Measurements from ENCODE around the gene TAS2R8.

Gene TAS2R8, protein sequence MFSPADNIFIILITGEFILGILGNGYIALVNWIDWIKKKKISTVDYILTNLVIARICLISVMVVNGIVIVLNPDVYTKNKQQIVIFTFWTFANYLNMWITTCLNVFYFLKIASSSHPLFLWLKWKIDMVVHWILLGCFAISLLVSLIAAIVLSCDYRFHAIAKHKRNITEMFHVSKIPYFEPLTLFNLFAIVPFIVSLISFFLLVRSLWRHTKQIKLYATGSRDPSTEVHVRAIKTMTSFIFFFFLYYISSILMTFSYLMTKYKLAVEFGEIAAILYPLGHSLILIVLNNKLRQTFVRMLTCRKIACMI

GRCh38 chr12:10807186-10807585 lies at the start of gene TAS2R8:
Gene TAS2R8 (minus strand): TSS chr12:10807286. CDS start chr12:10806980, 306 bp downstream.
- Histone ChIP-seq H3K9me3 (ENCODE audit: control insufficient read depth, insufficient read depth, low read depth, low read length) (no peaks in the 10 kb centered on the region), H3K9ac (ENCODE audit: low read length) (no peak within 1 kb of the TSS), H3K4me3 (ENCODE audit: low read depth, low read length) (no peak within 1 kb of the TSS), H3K27me3 (ENCODE audit: control insufficient read depth, insufficient read depth, low read length) (no peaks in the 10 kb centered on the region), H3K4me1 (ENCODE audit: control insufficient read depth, insufficient read depth, low read length) (peaks cover 14% of the 10 kb centered on the region), H3K27ac (ENCODE audit: low read depth, low read length) (no peak within 1 kb of the TSS), H3K36me3 (ENCODE audit: control insufficient read depth, insufficient read depth, low read length) (no peaks in the 10 kb centered on the region)

DNA sequence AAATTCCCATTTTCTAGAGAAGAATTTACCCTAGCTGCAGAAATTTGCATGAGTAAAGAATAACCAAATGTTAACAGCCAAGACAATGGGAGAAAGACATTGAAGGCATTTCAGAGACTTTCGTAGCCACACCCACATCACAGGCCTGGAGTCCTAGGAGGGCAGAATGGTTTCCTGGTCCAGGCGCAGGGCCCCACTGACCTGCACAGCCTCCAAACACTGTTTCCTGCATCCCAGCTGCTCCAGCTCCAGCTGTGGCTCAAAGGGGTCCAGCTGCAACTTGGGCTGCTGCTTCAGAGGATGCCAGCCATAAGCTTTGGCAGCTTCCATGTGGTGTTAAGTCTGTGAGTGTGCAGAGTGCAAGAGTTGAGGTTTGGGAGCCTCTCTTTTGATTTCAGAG lies 48.7 kb upstream of the TAS2R8 start:
- H3K27me3 ChIP-seq (ENCODE audit: control insufficient read depth, insufficient read depth, low read length): no peaks in the 10 kb centered on the region

DNA sequence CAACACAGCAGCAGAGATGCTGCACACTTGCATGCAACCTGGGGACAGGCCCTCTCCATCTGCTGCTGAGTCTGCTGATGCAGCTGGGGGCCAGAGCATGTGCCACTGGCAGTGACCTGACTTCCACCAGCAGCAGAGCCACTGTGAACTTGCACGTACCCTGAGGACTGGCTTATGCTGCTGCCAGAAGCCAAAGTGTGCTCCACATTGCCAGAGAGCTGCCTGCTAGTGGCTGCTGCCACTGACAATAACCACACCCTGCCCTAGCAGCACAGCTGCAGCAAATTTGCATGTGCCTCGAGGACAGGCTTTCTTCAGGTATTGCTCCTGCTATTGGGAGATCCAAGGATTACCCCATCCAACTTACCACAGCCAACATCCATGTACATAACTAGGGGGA lies 46.7 kb upstream of the TAS2R8 start:
- Histone ChIP-seq H3K27ac (ENCODE audit: low read depth, low read length) (no peak overlapping the region), H3K4me3 (ENCODE audit: low read depth, low read length) (no peak overlapping the region), H3K4me1 (ENCODE audit: control insufficient read depth, insufficient read depth, low read length) (no peaks in the 10 kb centered on the region), H3K9ac (ENCODE audit: low read length) (no peak overlapping the region), H3K27me3 (ENCODE audit: control insufficient read depth, insufficient read depth, low read length) (no peaks in the 10 kb centered on the region), H3K36me3 (ENCODE audit: control insufficient read depth, insufficient read depth, low read length) (peaks cover 5% of the 10 kb centered on the region; the same call in 1 of the 2 replicates), H3K9me3 (ENCODE audit: control insufficient read depth, insufficient read depth, low read depth, low read length) (peaks cover 27% of the 10 kb centered on the region)

More for the DNA sequence above, 48.7 kb upstream of the TAS2R8 start:
- Histone ChIP-seq H3K27ac (ENCODE audit: low read depth, low read length) (no peak overlapping the region), H3K36me3 (ENCODE audit: control insufficient read depth, insufficient read depth, low read length) (peaks cover 5% of the 10 kb centered on the region; the same call in 1 of the 2 replicates), H3K4me3 (ENCODE audit: low read depth, low read length) (no peak overlapping the region), H3K9me3 (ENCODE audit: control insufficient read depth, insufficient read depth, low read depth, low read length) (peaks cover 32% of the 10 kb centered on the region), H3K9ac (ENCODE audit: low read length) (no peak overlapping the region), H3K4me1 (ENCODE audit: control insufficient read depth, insufficient read depth, low read length) (no peaks in the 10 kb centered on the region)

- H3K27ac ChIP-seq (ENCODE audit: low read depth, low read length): no peak overlapping the region
- H3K36me3 ChIP-seq (ENCODE audit: control insufficient read depth, insufficient read depth, low read length): peaks cover 5% of the 10 kb centered on the region; the same call in 1 of the 2 replicates
- no peak overlapping the region for H3K4me3 ChIP-seq (ENCODE audit: low read depth, low read length)
- no peak overlapping the region for H3K9ac ChIP-seq (ENCODE audit: low read length)
- no peaks in the 10 kb centered on the region for H3K4me1 ChIP-seq (ENCODE audit: control insufficient read depth, insufficient read depth, low read length)
- no peaks in the 10 kb centered on the region for H3K27me3 ChIP-seq (ENCODE audit: control insufficient read depth, insufficient read depth, low read length)
- H3K9me3 ChIP-seq (ENCODE audit: control insufficient read depth, insufficient read depth, low read depth, low read length): peaks cover 12% of the 10 kb centered on the region
These were observed 44.3 kb upstream of the TAS2R8 start for GRCh38 chr12:10851243-10851858.

DNA sequence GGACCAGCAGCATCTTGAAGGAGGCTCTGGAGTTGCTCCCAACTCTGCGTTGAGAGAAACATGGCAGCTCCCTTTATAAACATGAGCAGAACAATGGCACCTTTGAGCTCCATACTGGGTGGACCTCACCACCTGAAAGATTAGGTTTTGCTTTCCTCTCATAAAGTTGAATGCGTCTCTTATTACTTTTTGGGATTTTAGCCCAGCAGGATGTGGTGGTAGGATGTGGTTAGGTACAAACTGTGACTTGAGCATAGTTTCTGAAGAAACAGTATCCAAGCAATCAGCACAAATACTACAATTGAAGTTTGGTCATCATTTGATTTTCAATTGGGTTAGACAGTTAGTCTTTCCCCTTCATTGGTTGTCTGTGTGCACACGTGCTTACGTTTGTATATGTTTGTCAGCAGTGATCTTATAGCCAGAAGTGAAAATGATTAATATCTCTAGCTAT lies 42.4 kb upstream of the TAS2R8 start, which contains the start of gene PRR4:
Gene PRR4, minus strand, starts transcription at position 51 of the 454 bp plus-strand sequence. Its CDS starts 38 bp downstream, at position 13.
- Histone ChIP-seq H3K9ac (ENCODE audit: low read length) (no peak within 1 kb of the TSS), H3K27me3 (ENCODE audit: control insufficient read depth, insufficient read depth, low read length) (no peaks in the 10 kb centered on the region), H3K4me1 (ENCODE audit: control insufficient read depth, insufficient read depth, low read length) (no peaks in the 10 kb centered on the region), H3K9me3 (ENCODE audit: control insufficient read depth, insufficient read depth, low read depth, low read length) (no peaks in the 10 kb centered on the region), H3K27ac (ENCODE audit: low read depth, low read length) (no peak within 1 kb of the TSS), H3K4me3 (ENCODE audit: low read depth, low read length) (no peak within 1 kb of the TSS), H3K36me3 (ENCODE audit: control insufficient read depth, insufficient read depth, low read length) (no peaks in the 10 kb centered on the region)

DNA sequence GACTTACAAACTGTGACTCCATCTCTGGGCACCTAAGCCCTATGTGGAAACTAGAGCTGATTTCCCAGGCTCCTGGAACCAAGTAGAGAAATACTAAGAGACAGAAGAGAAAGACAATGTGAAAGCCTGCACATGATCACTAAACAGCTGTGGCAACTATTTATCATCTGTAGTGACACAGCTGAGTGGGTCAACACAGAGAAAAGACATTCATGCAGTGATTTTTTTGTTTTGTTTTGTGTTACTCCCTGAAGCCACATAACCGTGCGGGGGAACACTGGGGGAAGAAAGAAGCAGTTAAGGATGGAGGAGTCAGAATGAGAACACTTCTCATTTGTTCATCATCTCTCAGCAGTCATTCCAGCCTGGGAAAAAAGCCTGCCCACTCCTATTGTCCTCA lies 40.7 kb upstream of the TAS2R8 start:
- no peaks in the 10 kb centered on the region for H3K9me3 ChIP-seq (ENCODE audit: control insufficient read depth, insufficient read depth, low read depth, low read length)
- H3K27me3 ChIP-seq (ENCODE audit: control insufficient read depth, insufficient read depth, low read length): no peaks in the 10 kb centered on the region

DNA sequence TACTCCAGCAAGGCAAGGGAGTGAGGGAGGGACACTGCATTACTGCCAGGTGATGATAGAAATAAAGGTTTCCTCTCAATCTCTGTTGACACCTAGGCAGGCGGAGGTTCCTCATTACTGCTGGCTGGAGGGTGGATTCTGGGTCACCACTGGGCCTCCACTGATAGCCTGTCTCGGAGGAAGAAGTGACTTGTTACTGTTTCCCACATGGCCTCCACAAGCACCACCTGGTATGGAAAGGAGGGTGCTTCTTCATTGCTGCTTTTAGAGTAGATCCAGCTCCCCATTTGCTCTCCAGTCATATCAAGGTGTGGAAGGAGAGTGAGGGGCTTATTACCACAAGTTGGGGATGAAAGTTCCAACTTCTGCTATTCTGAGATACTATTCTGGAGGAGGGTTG lies 35.8 kb upstream of the TAS2R8 start:
- Histone ChIP-seq H3K27ac (ENCODE audit: low read depth, low read length) (no peak overlapping the region), H3K36me3 (ENCODE audit: control insufficient read depth, insufficient read depth, low read length) (no peaks in the 10 kb centered on the region), H3K9me3 (ENCODE audit: control insufficient read depth, insufficient read depth, low read depth, low read length) (no peaks in the 10 kb centered on the region), H3K9ac (ENCODE audit: low read length) (no peak overlapping the region), H3K27me3 (ENCODE audit: control insufficient read depth, insufficient read depth, low read length) (no peaks in the 10 kb centered on the region), H3K4me3 (ENCODE audit: low read depth, low read length) (no peak overlapping the region), H3K4me1 (ENCODE audit: control insufficient read depth, insufficient read depth, low read length) (no peaks in the 10 kb centered on the region; the same call in 1 of the 2 replicates)

More for the DNA sequence above, 40.7 kb upstream of the TAS2R8 start:
- no peaks in the 10 kb centered on the region; the same call in 1 of the 2 replicates for H3K4me1 ChIP-seq (ENCODE audit: control insufficient read depth, insufficient read depth, low read length)
- H3K4me3 ChIP-seq (ENCODE audit: low read depth, low read length): no peak overlapping the region
- H3K27ac ChIP-seq (ENCODE audit: low read depth, low read length): no peak overlapping the region
- H3K9ac ChIP-seq (ENCODE audit: low read length): no peak overlapping the region
- no peaks in the 10 kb centered on the region for H3K36me3 ChIP-seq (ENCODE audit: control insufficient read depth, insufficient read depth, low read length)

GRCh38 chr12:10838461-10838860 lies 31.4 kb upstream of the TAS2R8 start:
- Histone ChIP-seq H3K9me3 (ENCODE audit: control insufficient read depth, insufficient read depth, low read depth, low read length) (no peaks in the 10 kb centered on the region), H3K4me3 (ENCODE audit: low read depth, low read length) (no peak overlapping the region), H3K9ac (ENCODE audit: low read length) (no peak overlapping the region), H3K4me1 (ENCODE audit: control insufficient read depth, insufficient read depth, low read length) (no peaks in the 10 kb centered on the region; the same call in 1 of the 2 replicates), H3K27me3 (ENCODE audit: control insufficient read depth, insufficient read depth, low read length) (no peaks in the 10 kb centered on the region), H3K27ac (ENCODE audit: low read depth, low read length) (no peak overlapping the region), H3K36me3 (ENCODE audit: control insufficient read depth, insufficient read depth, low read length) (no peaks in the 10 kb centered on the region)

- Histone ChIP-seq H3K27ac (ENCODE audit: low read depth, low read length) (no peak overlapping the region), H3K9me3 (ENCODE audit: control insufficient read depth, insufficient read depth, low read depth, low read length) (no peaks in the 10 kb centered on the region), H3K27me3 (ENCODE audit: control insufficient read depth, insufficient read depth, low read length) (no peaks in the 10 kb centered on the region), H3K4me3 (ENCODE audit: low read depth, low read length) (no peak overlapping the region), H3K9ac (ENCODE audit: low read length) (no peak overlapping the region), H3K4me1 (ENCODE audit: control insufficient read depth, insufficient read depth, low read length) (no peaks in the 10 kb centered on the region), H3K36me3 (ENCODE audit: control insufficient read depth, insufficient read depth, low read length) (no peaks in the 10 kb centered on the region)
These were observed 22.9 kb upstream of the TAS2R8 start for GRCh38 chr12:10829994-10830393.

DNA sequence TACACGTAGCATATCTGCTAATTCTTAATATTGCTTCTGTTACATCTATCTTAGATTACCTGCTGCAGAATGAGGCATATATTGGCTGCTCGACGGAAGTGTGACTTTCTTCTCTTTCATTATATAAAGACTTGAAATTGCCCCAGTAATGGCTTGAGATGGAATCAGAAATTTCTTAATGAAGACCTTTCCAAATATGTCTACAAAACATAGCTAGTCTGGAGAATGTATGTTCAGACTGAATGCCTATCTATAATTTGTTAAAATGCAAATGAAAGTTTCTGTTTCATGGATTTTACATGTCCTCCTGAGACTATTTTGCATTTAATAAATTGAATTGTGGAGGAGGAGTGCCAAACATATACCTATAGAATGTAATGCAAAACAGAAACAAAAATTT lies 19.2 kb upstream of the TAS2R8 start, which contains the start of gene TAS2R10:
Gene TAS2R10, minus strand, starts transcription at position 101 of the 400 bp plus-strand sequence. Its CDS starts 89 bp downstream, at position 12.
- Histone ChIP-seq H3K27ac (ENCODE audit: low read depth, low read length) (no peak within 1 kb of the TSS), H3K4me3 (ENCODE audit: low read depth, low read length) (no peak within 1 kb of the TSS), H3K36me3 (ENCODE audit: control insufficient read depth, insufficient read depth, low read length) (no peaks in the 10 kb centered on the region), H3K4me1 (ENCODE audit: control insufficient read depth, insufficient read depth, low read length) (no peaks in the 10 kb centered on the region), H3K27me3 (ENCODE audit: control insufficient read depth, insufficient read depth, low read length) (no peaks in the 10 kb centered on the region), H3K9me3 (ENCODE audit: control insufficient read depth, insufficient read depth, low read depth, low read length) (no peaks in the 10 kb centered on the region), H3K9ac (ENCODE audit: low read length) (no peak within 1 kb of the TSS)

- no peaks in the 10 kb centered on the region for H3K4me1 ChIP-seq (ENCODE audit: control insufficient read depth, insufficient read depth, low read length)
- H3K27ac ChIP-seq (ENCODE audit: low read depth, low read length): no peak overlapping the region
- no peaks in the 10 kb centered on the region for H3K27me3 ChIP-seq (ENCODE audit: control insufficient read depth, insufficient read depth, low read length)
- H3K9ac ChIP-seq (ENCODE audit: low read length): no peak overlapping the region
- H3K9me3 ChIP-seq (ENCODE audit: control insufficient read depth, insufficient read depth, low read depth, low read length): no peaks in the 10 kb centered on the region
- no peak overlapping the region for H3K4me3 ChIP-seq (ENCODE audit: low read depth, low read length)
- H3K36me3 ChIP-seq (ENCODE audit: control insufficient read depth, insufficient read depth, low read length): no peaks in the 10 kb centered on the region
These were observed 17.9 kb upstream of the TAS2R8 start for GRCh38 chr12:10824957-10825356.
